Astrocyte of the hippocampus (primary cell): ENCODE data around the gene ELL2.
A peak's percentile ranks its signal among the peaks of the same experiment; 100 is the strongest.
"Not testable (repeated sequence)": the region's sequence is repeated elsewhere in the genome, so short reads cannot be mapped to it uniquely, and the experiment has no call there.

ENCODE experiments used
- DNase-seq: peaks from one replicate; pipeline ENCODE4 v3.0.0; 2011; ENCODE audit warnings: low read depth, low spot score

ELL2 gene

GRCh38 chr5:95859661-95860060 is 102.0 kb downstream of the ELL2 start:
- DNase-seq: no peak

DNA sequence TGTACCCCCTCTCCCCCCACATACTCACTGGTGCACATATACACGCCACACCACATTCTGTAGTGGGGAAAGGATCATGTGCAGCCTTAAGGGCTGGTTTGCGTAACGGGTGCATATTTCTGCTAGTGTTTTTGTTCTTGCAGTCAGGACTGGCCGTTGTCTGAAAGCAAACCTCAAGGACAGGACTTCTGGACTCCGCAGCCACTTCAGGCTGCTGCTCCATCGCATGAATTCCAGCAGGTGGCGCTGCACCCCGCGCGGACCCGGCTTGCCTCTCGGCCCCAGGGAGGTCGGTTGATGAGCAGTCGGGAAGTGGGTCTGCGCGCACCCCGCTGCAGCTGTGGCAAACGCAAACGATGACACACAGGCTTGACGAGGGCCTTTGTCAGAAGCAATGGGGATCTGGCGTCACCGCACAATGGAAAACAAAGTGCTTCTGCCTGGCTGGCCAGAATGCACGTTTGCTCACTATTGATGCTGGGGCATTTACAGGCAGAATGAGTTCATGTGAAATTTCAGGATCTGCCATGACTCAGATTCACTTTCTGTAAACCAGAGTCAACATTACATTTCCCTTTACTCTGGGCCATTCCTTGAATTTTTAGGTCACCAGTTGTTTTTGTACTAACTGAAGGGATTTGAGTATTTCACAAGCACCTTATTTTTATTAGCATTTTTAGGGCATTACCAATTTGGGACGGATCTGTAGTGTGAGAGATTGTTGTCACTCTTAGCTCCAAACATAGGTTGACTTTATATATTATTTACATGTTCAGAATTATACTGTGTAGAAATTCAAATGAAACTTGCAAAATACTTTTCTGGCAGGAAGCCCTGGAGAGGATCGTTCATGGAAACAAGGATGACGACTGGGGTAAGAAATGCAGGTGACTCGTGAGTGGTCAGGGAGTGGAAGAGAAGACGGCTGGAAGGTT is 102.7 kb downstream of the ELL2 start:
- DNase-seq: peak; percentile 98

DNA sequence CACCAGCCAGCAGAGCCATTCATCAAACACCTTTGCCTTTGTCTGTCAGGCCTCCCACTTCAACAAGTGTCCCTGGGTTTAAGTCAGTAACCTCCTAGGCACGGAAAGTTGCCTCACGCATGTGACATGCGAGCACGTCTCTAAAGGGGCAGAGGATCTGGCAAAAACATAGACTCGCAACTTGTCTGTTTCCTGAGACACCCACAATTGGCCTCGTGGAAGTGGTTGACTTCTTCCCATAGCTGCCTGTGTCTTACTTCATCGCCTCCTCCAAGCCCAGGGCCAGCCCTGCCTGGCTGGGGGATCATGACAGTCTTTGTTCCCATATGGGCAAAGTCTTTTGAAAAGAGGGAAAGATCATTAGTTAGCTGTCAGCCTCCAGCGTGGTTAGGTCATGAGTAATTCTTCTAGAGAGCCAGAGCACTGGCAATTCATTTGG is 103.6 kb downstream of the ELL2 start:
- peak; percentile 95 for DNase-seq

DNA sequence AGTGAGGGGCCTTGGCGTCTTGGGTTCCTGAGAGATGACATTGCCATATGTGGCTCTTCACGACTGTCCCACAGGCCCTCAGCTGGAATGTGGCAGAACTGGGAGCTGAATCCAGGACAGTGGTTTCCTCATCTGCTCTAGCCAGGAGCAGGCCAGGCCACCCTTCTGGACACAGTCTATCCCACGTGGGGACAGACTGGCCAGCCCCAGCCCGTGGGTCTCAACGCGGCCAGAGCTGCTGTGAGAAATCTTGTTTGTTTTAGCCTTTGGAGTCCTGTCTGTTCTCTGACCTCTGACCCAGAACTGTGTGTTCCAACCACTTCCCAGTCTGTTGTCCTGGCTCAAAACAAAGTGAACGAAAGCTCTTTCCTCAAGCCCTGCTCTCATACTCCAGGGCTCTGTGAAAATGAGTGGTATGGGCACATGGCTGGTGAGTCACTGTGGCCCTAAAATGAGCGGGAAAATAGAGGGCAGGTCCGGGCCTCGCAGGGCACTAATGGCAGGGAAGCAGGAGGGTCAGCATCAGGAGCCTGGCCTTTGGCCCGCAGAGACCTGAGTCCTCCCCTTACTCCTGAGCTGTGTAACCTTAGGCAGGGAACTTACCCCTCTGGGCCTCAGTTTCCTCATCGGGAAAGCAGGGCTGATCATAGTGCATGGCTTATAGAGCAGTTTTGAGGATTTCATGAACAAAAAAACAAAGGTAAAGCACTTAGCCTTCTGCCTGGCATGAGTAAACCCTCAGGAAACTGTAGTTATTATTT is 104.3 kb downstream of the ELL2 start:
- DNase-seq: peak; percentile 46

- DNase-seq: no peak
These were observed 105.1 kb downstream of the ELL2 start for GRCh38 chr5:95856501-95856981.

GRCh38 chr5:95853490-95853889 is 108.2 kb downstream of the ELL2 start:
- no peak for DNase-seq

DNA sequence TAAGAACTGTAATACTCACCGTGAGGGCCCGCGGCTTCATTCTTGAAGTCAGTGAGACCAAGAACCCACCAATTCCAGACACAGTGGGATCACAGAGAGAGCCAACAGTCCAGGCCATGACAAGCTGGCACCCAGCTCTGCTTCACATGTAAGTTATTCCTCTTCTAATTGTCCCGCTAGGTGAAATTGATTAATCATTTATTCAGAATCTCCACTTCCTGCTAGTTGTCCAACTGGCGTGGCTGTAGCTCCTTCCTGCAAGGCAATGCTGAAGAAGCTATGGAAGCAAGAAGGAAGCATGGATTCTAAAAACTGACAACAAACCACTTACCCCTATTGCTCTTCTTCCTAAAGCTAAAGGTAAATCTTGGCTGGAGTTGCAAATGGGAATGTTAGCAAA is 109.1 kb downstream of the ELL2 start:
- DNase-seq: no peak

DNA sequence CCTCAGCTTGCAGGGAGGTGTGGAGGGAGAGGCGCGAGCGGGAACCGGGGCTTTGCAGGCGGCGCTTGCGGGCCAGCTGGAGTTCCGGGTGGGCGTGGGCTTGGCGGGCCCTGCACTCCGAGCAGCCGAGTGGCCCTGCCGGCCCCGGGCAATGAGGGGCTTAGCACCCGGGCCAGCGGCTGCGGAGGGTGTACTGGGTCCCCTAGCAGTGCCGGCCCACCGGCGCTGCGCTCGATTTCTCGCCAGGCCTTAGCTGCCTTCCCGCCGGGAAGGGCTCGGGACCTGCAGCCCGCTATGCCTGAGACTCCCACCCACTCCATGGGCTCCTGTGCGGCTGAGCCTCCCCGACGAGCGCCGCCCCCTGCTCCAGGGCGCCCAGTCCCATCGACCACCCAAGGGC is 110.5 kb downstream of the ELL2 start:
- DNase-seq: not testable (repeated sequence)

DNA sequence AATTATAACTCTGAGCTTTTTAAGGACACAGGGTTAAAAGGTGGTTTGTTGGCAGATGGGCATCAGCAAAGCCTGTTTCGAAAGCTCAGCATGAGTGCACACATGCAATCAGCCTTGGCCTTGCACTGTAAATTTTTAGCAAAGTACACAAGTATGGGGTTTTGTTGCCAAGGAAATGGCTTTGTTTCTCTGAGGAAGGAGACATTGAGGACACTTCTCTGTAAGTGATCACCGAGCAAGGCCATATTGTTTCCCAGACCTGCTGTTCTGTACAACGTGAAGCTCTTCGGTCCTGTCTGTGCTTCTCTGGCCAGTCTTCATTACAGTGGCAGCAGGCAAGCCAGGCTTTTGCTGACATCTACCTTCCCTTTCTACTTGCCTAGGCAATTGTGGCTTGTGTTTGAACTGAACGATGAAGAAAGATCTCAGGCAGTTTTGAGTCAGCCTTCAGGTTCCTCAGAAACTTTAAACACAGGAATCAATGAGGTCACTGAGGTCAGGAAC is 111.2 kb downstream of the ELL2 start:
- DNase-seq: no peak

DNA sequence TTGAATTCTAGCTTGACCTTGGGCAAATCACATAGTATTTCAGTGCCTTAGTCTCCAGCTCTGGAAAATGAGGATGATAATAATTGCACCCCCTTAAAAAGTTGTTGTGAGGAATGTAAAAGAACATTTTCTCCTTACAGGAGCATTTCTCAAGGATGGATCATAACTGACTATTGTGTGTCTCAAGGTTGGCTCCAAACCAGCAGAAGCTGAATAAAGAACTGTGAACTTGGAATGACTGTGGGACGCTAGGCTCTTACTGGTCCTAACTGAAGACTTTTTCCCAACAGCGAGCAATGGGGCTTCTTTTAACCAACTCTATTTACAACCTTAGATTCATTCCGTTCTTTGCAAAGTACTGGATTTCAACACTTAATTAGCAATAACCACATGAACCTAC is 113.0 kb downstream of the ELL2 start:
- DNase-seq: peak; percentile 39

GRCh38 chr5:95847261-95847592 is 114.4 kb downstream of the ELL2 start:
- DNase-seq: no peak

- DNase-seq: peak; percentile 86
These were observed 114.9 kb downstream of the ELL2 start for GRCh38 chr5:95846554-95847260.

DNA sequence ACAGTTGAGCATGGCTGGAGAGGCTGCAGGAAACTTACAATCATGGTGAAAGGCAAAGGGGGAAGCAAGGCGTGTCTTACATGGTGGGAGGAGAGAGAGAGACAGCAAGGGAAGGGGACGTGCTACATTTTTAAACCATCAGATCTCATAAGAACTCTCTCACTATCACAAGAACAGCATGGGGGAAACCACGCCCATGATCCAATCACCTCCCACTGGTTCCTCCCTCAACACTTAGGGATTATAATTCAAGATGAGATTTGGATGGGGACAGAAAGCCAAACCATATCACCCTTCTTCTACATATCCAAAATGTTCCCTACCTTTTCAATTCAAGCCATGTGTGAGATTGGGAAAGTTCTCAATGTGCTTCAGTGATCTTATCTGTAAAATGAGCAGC is 116.3 kb downstream of the ELL2 start:
- no peak for DNase-seq

- no peak for DNase-seq
These were observed 117.9 kb downstream of the ELL2 start for GRCh38 chr5:95843733-95844223.

DNA sequence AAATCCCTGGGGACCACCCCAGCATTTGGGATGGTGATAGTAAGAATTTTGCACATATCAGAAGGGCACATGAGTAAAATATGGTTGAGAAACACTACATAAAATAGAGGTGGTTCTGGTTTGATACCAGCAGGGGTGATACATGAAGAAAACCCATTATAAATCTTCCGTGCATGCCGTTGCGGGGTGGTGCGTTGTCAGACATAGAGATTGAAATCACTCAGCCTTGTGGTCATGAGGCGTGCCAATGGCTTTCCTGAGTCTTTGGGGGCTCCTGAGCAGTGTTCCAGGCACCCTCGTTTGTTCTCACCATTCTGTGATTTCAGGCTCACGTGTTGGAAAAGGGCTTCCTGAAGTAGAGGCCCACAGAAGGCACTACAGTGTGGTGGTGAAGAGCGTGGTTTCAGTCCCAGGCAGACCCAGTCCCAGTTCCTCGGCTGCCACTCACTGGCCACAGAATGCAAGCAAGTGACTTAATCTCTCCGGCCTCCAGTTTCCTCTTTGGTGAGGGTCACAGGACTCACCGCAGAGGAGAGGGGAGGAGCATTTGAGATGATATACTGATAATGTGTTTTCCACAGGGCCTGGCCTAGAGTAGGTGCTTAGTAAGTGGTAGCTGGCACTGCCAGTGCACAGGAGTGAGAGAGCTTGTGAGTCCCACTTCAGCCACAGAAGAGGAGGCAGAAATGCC is 118.7 kb downstream of the ELL2 start:
- DNase-seq: peak; percentile 88

- no peak for DNase-seq
These were observed 119.5 kb downstream of the ELL2 start for GRCh38 chr5:95841914-95842812.

- no peak for DNase-seq
These were observed 120.5 kb downstream of the ELL2 start for GRCh38 chr5:95840956-95841705.

DNA sequence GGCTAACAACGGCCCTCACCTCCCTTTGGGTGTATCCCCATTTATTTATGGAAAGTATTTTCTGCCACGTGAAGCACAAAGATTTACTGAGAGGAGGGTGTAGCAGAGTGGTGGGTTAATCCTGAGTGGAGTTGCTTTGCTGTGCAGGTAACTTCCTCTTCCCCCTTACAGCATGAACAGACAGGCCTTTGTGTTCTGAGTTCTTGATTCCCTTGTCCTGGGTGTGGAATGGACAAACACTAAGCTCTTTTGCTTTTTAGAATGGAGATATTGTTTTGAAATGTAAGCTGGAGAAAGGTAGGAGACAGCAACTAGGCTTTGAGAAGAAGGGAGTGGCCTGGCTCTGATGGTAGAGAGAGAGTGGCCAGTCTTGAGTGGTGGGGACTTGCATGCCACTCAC is 122.0 kb downstream of the ELL2 start:
- DNase-seq: no peak

DNA sequence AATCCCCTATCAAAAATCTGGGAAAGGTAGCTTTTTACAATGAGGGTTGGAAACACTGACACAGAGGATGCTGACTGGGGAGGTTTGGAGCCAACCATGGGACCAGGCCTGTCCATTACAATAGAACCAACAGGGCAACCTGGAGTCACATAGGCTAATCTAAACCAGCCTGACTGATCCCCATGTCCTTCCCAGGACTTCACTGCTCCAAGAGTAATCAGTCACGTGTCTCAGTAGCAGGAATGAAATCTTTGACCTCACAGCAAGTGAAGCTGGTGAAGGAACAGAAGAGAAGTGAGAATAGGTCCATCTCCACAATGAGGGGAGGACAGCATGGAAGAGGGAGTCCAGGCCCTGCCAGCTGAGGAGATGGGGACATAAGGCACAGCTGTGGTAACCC is 123.1 kb downstream of the ELL2 start:
- DNase-seq: no peak
